Thoracic aorta (tissue), 2 donors: ENCODE data around the gene NRXN2. TPM values are rescaled to one million over a fixed set of nuclear protein-coding genes. Genes with fewer than 3 reads are reported as not detected.

Source experiments
- ATAC-seq: fragments of 150-250 bp; one replicate; pipeline ENCODE4 v1.8.0; 2017; ENCODE audit warnings: low read depth; ENCODE audit not compliant: insufficient number of reproducible peaks, low FRiP score
- DNase-seq: peaks from one replicate; pipeline ENCODE4 v3.0.0-alpha.2; 2020; ENCODE audit warnings: low spot score
- H3K27ac ChIP-seq, 2 donors: fragments of 200-600 bp; sonication (generic); 1 replicate in 1 of 2; 2 replicates in 1 of 2; pipeline ENCODE4 v1.5.1; 2016; ENCODE audit warnings: mild to moderate bottlenecking in 2 of 2, moderate library complexity in 2 of 2
- H3K27me3 ChIP-seq: fragments of 200-600 bp; sonication (generic); replicated peaks from 2 replicates; pipeline ENCODE4 v1.6.0; 2016; ENCODE audit warnings: mild to moderate bottlenecking; ENCODE audit not compliant: insufficient read depth
- H3K36me3 ChIP-seq: fragments of 200-600 bp; sonication (generic); one replicate; pipeline ENCODE4 v1.5.1; 2016
- H3K4me1 ChIP-seq, 2 donors: fragments of 200-600 bp; sonication (generic); 1 replicate in 1 of 2; 2 replicates in 1 of 2; pipeline versions ENCODE4 v1.5.1 to v1.6.0; 2016; ENCODE audit warnings: low read depth in 2 of 2, mild to moderate bottlenecking in 1 of 2; ENCODE audit not compliant: control insufficient read depth in 1 of 2
- H3K4me3 ChIP-seq: fragments of 200-600 bp; sonication (generic); 2 replicates; pipeline ENCODE4 v1.5.1; 2016; ENCODE audit warnings: mild to moderate bottlenecking
- H3K9me3 ChIP-seq: fragments of 200-600 bp; sonication (generic); 2 replicates; pipeline ENCODE4 v1.5.1; 2016
- total RNA-seq, 2 donors: library from RNA; depleted of rRNA; stranded (reverse); fragments of >200 nt; gene quantifications; one replicate each; pipeline versions ENCODE4 v1.1.0 to v1.2.3, GENCODE V29; 2016
- TF ChIP-seq, protein P1 (sequence below): fragments of 200-600 bp; sonication (generic); IDR thresholded peaks from one replicate; pipeline ENCODE4 v1.5.1; 2019; ENCODE audit warnings: antibody characterized with exemption

NRXN2 gene
- total RNA-seq, 2 donors from 2014 or later = 40.3 to 41.3 TPM

DNA sequence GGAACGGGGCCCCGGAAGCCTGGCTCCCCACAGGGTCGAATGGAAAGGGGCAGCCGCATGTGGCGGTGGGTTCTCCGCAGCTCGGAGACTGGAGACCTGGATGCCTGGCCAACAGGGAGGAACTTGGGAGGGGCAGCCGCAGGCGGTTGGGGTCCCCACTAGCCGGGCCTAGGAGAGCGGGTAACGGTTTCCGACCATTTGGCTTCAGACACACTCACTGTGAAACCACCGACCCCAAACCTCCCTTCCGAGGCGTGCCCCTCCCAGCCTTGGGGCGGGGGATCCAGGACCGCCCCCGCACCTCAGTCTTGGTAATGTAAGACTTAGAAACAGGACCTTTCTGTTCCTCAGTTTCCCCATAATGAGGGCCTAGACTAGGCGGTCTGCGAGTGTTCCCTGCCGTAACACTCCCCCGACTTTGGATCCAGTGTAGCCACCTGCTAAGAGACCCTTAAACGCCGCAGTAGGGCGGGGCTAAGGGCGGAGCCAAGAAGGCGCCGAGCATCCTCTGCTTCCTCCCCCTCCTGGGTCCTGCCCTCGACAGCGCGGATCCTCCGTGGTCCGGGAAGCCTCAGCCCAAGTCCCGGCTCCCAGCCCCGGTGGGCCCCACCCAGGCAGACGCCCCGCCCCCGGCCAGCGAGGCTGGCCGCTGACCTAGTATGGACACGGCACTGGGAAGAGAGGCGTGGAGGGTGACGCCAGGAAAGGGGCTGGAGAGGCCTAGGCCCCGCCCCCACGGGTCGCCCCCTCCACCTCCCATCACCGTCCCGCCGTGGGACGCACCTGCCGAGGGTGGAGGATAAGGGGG is 22.7 kb upstream of the NRXN2 start:
- Histone ChIP-seq H3K27ac (peak overlapping the region; percentile 90 to 97), H3K36me3 (no peaks in the 10 kb centered on the region), H3K27me3 (no peaks in the 10 kb centered on the region), H3K4me3 (peak overlapping the region; percentile 79), H3K9me3 (no peaks in the 10 kb centered on the region), H3K4me1 (peaks cover 3 to 23% of the 10 kb centered on the region in 2 donors)
- TF ChIP-seq, protein P1, sequence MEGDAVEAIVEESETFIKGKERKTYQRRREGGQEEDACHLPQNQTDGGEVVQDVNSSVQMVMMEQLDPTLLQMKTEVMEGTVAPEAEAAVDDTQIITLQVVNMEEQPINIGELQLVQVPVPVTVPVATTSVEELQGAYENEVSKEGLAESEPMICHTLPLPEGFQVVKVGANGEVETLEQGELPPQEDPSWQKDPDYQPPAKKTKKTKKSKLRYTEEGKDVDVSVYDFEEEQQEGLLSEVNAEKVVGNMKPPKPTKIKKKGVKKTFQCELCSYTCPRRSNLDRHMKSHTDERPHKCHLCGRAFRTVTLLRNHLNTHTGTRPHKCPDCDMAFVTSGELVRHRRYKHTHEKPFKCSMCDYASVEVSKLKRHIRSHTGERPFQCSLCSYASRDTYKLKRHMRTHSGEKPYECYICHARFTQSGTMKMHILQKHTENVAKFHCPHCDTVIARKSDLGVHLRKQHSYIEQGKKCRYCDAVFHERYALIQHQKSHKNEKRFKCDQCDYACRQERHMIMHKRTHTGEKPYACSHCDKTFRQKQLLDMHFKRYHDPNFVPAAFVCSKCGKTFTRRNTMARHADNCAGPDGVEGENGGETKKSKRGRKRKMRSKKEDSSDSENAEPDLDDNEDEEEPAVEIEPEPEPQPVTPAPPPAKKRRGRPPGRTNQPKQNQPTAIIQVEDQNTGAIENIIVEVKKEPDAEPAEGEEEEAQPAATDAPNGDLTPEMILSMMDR = no peak
- ATAC-seq = peak; percentile 63
- DNase-seq = peak; percentile 83

GRCh38 chr11:64745189-64745520 is 22.2 kb upstream of the NRXN2 start:
- Histone ChIP-seq H3K4me3 (peak overlapping the region; percentile 79), H3K27ac (peak overlapping the region; percentile 90 to 97), H3K9me3 (no peaks in the 10 kb centered on the region), H3K27me3 (no peaks in the 10 kb centered on the region), H3K4me1 (peaks cover 3 to 23% of the 10 kb centered on the region in 2 donors), H3K36me3 (no peaks in the 10 kb centered on the region)
- ATAC-seq = no peak
- no peak for DNase-seq
- TF ChIP-seq, protein P1 = no peak

- TF ChIP-seq, protein P1 = no peak
- peak overlapping the region; percentile 79 for H3K4me3 ChIP-seq
- DNase-seq (no peak), ATAC-seq (no peak)
- H3K27me3 ChIP-seq = no peaks in the 10 kb centered on the region
- peak overlapping the region; percentile 90 to 97 for H3K27ac ChIP-seq
- no peaks in the 10 kb centered on the region for H3K36me3 ChIP-seq
- peaks cover 3 to 23% of the 10 kb centered on the region in 2 donors for H3K4me1 ChIP-seq
- no peaks in the 10 kb centered on the region for H3K9me3 ChIP-seq
Observed at GRCh38 chr11:64744544-64745188, 21.7 kb upstream of the NRXN2 start.

- peak within 1 kb of the TSS; percentile 90 to 97 for H3K27ac ChIP-seq
- TF ChIP-seq, protein P1 = peak; percentile 73
- peaks cover 3 to 23% of the 10 kb centered on the region in 2 donors for H3K4me1 ChIP-seq
- DNase-seq = peak; percentile 57
- H3K27me3 ChIP-seq = no peaks in the 10 kb centered on the region
- no peaks in the 10 kb centered on the region for H3K36me3 ChIP-seq
- ATAC-seq = peak; percentile 13
- no peaks in the 10 kb centered on the region for H3K9me3 ChIP-seq
- peak within 1 kb of the TSS; percentile 79 for H3K4me3 ChIP-seq
Observed at GRCh38 chr11:64743591-64744543, 20.9 kb upstream of the NRXN2 start, which contains the start of gene RASGRP2. RASGRP2 (minus strand) TSS chr11:64744142; CDS start chr11:64742866, 1,276 bp downstream.
